Suppressor macrophage (primary cell): ENCODE results near the gene PKD1L1.

ENCODE experiments used
- DNase-seq, 4 experiments: peaks; one replicate each; pipeline ENCODE4 v3.0.0-alpha.2; 2020 to 2022

The PKD1L1 gene

DNA sequence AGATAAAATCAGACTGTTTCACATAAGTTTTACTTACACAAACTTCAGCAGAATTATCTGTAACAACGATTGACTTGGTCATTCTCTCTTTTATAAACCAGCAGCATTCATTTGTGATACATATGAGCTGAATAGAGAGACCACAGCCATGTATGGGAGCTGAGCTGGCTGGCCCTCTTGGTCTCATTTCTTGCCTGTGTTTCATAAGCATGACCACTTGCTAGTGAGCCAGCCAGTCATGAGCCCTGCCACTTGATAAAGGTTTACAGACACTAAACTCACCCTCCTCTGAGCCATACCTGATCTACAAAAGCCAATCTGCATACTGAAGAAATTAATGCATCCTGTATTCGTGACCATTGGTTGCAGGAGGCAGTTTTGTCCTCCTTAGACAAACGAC lies 82.1 kb downstream of the PKD1L1 start:
- no peak for DNase-seq

DNA sequence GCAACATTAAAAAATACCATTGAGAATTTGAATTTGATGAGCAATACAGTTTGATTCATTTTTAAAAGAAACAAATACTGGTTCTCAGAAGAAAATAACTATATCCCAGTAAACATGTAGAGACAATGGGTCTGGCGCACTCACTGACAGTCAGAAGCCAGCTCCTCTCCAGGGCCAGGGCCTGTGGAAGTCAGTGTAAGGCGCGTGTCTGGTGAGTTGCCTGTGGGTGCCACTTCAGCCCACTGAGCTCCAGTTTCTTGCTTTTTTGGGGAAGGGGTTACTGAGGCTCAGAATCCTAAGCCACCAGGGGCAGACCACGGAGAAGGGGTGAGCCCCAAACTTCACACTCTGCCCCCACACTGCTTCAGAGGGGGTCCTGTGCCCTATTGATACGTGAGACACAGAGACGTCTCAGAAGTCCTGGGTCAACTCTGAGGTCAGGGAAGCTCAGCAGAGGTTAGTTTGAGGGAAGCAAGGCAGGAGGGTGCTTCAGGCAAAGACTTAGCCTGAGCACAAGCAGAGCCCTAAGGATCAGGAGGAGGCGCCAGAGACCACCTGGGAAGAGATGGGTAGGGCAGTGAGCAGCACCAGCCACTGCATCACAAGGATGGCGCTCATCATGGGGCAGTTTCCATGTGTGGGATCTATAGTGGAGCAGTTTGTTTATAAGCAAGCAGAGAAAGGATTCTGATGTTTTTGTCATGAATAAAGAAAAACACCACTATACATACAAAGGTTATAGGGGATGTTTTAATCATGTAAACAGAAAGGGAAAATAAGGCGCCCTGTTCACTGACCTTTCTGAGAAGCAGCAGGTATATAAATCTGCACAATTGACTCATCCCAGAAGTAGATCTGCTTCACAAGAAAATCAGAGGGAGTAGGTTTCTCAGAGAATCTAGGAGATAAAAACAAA lies 95.7 kb downstream of the PKD1L1 start:
- peak in 3 of 4 experiments; percentile 11 to 22 (median 20) for DNase-seq

- DNase-seq = no peak
Observed at GRCh38 chr7:47847207-47847606, 101.1 kb downstream of the PKD1L1 start.

DNA sequence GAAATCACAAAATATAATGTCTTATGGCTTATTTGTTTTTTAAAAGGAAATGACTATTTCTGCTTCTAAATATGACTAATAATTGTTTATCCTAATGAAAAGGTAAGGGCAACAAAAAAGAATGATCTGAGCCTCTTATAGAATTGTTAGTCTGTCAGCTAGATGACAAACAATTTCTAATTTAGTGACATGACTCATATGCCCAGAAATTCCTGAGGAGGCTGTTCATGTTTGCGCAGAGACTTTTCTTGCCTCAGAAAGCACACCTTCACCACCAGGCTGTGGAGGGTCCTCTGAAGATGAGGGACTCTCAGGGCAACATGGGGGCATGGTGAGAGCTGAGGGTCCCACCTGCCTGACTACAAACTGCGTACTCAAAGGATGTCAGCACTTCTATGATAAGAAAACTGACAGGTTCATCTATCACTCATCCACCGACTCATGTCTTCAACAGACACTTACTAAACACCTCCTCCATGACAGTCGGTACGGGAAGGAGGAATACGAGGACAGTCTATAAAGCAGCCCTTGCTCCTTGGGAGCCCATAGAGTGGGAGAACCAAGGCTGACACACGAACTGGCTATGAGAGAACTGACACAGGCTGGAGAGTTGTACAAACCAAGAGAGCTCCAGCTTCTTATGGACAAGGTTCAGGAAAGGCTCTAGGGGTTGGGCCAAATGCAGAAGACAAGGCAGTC lies 102.0 kb downstream of the PKD1L1 start:
- DNase-seq = peak in 1 of 4 experiments; percentile 4

DNA sequence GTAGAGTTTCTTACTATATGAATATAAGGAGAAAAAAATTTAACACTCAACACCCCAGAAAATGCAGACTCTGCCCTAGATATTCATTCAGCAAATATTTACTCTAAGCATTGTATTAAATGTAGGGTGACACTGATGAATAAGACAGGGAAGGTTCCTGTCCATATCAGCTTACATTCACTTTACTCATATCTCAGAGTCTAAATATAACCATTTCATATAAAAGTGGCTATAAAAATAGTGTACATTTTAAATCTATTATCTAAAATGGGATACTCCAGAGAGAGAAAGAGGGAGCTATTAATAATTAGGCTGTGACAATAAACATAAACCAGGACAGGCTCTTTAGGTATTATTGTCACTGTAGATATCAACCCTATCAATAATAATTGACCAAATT lies 104.0 kb downstream of the PKD1L1 start:
- no peak for DNase-seq

GRCh38 chr7:47843291-47843690 lies 105.0 kb downstream of the PKD1L1 start:
- DNase-seq = no peak

- DNase-seq = no peak
Observed at GRCh38 chr7:47839381-47839780, 108.9 kb downstream of the PKD1L1 start.

DNA sequence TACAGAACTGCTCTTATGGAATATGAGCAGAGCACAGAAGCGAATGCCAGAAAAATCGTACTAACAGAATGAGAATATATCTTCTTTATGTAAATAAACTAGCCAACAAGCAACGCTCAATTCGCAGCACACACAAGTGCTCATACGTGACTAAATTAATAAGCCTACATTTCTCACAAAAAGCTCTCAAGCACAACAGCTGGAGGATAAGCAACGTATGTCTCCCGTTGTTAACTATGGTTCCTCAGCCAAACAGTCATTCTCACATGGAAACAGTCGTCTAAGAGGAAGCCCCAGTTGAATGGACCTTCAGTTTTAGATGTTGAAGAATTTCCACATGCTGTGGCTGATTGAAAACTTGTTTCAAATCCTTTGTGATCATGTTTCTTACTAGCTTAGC lies 110.4 kb downstream of the PKD1L1 start:
- no peak for DNase-seq

- no peak for DNase-seq
Observed at GRCh38 chr7:47836503-47837202, 111.6 kb downstream of the PKD1L1 start.

DNA sequence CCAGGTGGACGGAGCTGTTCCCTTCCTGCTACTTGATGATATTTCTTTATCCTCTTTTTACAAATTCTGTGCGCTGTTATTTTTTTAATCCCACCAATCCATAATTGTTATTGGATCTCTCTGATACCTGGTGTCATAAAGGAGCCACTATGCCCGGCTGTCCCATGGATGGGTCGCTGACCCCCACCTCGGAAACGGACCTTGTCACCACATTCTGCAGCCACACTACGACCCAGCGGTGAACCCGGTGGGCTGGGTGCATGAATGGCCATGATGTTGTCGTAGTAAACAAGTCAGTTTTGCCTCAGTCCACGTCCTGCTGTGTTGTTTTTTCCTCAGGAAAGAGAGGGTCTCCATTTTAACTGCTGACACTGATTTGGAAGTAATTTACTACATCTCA lies 112.2 kb downstream of the PKD1L1 start:
- no peak for DNase-seq

DNA sequence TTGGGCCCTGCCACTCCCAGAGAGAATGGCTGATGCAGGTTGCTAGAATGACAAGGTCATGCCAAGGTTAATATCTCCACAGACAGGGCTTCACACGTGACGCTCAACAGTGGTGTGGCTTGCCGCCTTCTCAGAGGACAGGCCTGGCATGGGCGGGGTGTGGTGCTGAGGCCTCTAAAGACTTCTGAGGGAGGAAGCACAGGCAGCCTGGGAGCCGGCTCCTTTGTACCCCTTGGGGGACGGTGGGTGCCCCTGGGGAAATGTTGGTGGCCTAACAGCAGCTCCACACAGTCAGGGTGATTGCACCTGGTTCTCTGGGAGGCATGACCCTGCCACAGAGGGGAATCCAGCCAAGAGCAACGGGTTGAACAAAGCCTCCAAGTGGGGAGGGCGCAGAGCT lies 115.1 kb downstream of the PKD1L1 start:
- no peak for DNase-seq

DNA sequence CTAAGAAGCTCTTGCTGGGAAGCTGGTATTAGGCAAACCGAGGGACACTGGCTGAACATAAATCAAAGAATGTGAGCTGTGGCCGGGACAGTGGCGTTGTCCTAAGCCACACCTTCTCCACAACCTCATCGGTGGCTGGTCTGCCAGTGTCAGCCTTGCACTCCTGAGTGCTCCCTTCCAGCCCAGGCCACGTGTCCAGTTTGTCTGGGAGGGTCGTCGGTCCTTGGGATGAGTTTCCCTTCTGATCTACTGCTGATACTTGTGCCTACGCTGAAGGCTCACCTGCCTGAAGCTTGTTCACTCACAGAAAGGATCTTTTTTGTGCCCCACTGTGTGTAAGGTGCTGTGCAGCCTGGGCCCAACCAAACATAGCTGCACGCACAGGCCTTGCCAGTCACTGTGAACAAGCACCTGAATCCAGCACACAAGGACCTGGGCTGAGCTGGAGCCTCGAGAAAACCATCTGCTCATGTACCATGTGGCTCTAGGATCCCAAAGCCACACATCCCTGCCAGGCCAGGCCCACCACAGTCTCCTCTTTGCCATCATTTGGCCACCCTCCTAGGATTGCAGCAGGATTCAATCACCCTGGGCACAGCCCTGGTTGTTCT lies 116.1 kb downstream of the PKD1L1 start:
- DNase-seq = no peak

DNA sequence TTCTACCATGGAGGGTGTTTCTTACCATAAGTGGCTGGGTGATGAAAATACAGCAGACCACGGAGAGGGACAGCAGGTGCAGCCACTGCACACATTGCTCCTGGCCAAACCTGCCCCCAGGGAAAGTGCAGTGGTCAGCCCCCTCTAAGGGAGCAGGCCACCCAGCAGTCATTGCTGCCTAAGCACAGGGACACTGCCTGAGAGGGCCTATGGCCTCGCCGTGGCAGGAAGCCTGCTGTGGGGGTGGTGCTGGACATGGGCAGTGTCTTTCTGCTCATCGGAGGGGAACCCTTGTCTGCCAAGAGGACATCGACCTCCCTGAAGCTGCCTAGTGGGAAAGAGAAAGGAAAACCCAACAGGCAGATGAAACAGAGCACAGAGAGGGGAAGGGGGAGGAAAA lies 118.3 kb downstream of the PKD1L1 start:
- no peak for DNase-seq

DNA sequence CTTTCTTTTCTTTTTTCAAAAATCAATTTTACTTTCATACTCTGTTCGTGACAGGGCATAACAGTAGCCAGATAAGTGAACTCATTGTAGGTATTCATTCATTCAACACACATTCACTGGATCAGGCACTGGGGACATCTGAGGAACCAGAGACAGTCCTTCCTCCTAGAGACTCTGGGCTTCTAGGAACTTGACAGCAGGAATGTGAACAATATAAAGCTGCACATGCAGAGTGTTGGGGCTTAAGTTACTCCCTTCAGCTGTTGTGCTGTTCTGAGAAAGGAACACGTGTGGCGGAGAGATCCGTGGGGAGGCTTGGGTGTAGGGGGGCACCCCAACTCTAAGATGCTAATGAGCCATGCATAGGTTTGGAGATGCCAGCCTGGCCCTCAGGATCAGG lies 120.4 kb downstream of the PKD1L1 start:
- DNase-seq = no peak

DNA sequence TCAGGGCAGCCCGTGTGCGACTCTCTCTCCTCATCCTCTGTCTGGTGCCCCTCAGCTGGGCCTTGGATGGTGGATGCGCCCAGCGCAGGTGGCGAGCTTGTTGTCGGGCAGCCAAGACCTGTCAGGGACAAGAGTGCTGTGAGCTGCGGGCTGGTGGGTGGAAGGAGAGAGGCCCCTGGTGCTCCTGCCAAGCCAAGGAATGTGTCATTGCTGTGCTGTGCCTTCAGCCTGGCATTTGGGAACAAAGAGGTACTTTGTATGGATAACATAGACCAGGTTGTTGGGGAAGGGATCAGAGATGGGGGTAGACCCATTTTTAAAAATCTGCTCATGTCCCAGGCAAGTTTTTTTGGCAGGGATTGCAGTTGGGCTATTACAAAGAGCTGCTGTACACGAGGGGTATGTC lies 120.9 kb downstream of the PKD1L1 start:
- no peak for DNase-seq

DNA sequence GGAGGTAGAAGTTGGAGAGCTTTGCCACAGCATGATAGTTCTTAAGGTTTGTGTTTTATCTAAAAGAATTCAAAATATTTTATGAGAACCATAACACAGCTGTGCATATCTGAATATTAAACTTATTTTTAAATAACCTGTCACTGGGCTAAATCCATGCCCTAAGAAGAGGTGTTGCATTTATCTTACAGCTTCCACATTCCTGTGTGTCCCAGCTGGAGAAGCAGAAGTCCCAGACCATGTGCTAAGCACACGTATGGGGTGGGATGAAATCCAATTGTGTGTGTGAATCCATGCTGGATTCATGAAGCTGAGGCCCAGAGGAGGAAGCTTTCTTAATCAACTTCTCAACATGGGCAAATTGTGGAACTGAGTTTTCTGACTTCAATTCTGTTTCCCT lies 121.5 kb downstream of the PKD1L1 start:
- no peak for DNase-seq

- DNase-seq = no peak
Observed at GRCh38 chr7:47819607-47819920, 128.7 kb downstream of the PKD1L1 start.

- DNase-seq = peak; percentile 81 to 90 (median 86)
Observed at GRCh38 chr7:47818796-47819606, 129.3 kb downstream of the PKD1L1 start.

DNA sequence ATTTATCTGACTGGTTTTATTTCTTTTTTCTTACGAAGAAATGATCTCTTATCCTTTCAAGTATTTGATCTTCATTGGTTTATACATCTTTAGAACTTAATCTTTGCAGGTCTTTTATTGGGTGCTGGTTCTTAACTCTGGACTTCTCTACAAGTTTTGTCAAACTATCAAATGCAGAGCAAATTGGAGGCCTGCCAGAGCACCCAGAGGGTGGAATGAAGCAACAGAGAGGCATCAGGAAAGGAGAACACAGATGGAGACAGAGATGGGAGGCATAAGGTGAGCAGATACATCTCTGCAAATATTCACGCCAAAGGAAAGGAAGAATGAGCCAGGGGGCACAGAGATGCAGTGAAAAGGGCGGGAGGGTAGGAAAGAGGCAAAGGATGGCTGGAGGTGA lies 130.3 kb downstream of the PKD1L1 start:
- peak in 1 of 4 experiments; percentile 16 for DNase-seq

- no peak for DNase-seq
Observed at GRCh38 chr7:47816647-47817046, 131.6 kb downstream of the PKD1L1 start.

DNA sequence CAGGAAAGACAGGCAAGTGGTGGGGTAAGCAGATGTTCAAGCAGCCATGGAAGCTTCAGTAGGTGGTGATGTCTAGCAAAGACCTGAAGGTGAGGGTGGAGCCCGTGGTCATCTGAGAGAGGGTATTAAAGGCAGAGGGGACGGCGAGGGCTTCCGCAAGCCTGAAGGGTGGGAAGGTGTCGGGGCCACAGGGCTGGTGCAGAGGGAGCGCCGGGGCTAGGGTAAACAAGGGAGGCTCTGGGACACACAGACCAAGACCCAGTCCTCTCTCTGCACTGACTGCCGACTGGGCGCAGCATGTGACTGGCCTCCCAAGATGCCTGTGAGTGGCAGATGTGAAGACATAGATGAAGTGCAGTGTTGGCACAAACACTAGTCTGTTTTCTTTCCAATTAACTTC lies 132.4 kb downstream of the PKD1L1 start:
- DNase-seq = no peak
